Measurements from ENCODE around the gene GNAL. TPM values are rescaled to one million over a fixed set of nuclear protein-coding genes. Genes with fewer than 3 reads are reported as not detected.
A peak's percentile ranks its signal among the peaks of the same experiment; 100 is the strongest.

The GNAL gene
- total RNA-seq, 1 experiment from 2014 or later = 4.6 TPM

DNA sequence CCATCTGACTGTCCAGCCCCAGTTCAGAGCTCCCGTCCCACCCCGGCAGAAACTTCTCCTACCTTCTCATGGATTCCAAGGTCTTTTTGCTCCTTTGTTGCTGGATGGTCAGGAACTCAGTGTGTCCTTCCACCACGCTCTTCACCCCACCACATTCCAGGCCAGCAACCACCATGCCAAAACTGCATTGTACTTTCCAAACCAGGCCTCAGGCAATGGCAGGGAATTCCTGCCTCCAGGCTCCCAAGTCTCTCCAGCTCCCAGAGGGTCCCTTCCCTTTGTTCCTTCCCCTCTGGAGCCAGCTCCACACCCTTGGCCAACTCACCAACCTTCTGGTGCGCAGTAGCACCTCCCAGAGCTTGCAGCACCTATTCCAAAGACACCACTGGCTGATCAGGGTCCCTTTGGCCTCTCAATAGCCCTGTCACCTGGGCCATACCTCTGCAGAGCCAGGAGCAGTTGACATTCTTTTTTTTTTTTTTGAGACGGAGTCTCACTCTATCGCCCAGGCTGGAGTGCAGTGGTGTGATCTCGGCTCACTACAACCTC, 170.3 kb downstream of the GNAL start:
- H3K27me3 ChIP-seq (ENCODE audit: insufficient read depth, low read length) = no peaks in the 10 kb centered on the region
- TF ChIP-seq FOSL1 (IDR thresholded peaks at IDR 0.05; ENCODE audit: low read depth) (no peak), ZFX (IDR thresholded peaks at IDR 0.05) (no peak), JUND (IDR thresholded peaks at IDR 0.05) (no peak), EZH2phosphoT487 (IDR thresholded peaks at IDR 0.05; ENCODE audit: borderline replicate concordance) (no peak), RAD21 (IDR thresholded peaks at IDR 0.05; ENCODE audit: low read depth) (no peak), SP1 (IDR thresholded peaks at IDR 0.05; ENCODE audit: low read depth) (no peak), ATF3 (IDR thresholded peaks at IDR 0.05) (no peak), CBX3 (IDR thresholded peaks at IDR 0.05; ENCODE audit: low read depth) (no peak), POLR2A (IDR thresholded peaks at IDR 0.05; ENCODE audit: borderline replicate concordance, extremely low read depth, insufficient read depth, insufficient read length) (no peak), EGR1 (IDR thresholded peaks at IDR 0.05; ENCODE audit: low read depth) (no peak), SRF (IDR thresholded peaks at IDR 0.05; ENCODE audit: low read depth) (no peak), SIN3A (IDR thresholded peaks at IDR 0.05; ENCODE audit: low read depth) (no peak), EZH2 (IDR thresholded peaks at IDR 0.05) (no peak), REST (IDR thresholded peaks at IDR 0.05; ENCODE audit: low read depth) (no peak), MAX (IDR thresholded peaks at IDR 0.05) (no peak)
- TF ChIP-seq, protein P1, sequence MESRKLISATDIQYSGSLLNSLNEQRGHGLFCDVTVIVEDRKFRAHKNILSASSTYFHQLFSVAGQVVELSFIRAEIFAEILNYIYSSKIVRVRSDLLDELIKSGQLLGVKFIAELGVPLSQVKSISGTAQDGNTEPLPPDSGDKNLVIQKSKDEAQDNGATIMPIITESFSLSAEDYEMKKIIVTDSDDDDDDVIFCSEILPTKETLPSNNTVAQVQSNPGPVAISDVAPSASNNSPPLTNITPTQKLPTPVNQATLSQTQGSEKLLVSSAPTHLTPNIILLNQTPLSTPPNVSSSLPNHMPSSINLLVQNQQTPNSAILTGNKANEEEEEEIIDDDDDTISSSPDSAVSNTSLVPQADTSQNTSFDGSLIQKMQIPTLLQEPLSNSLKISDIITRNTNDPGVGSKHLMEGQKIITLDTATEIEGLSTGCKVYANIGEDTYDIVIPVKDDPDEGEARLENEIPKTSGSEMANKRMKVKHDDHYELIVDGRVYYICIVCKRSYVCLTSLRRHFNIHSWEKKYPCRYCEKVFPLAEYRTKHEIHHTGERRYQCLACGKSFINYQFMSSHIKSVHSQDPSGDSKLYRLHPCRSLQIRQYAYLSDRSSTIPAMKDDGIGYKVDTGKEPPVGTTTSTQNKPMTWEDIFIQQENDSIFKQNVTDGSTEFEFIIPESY (IDR thresholded peaks at IDR 0.05; ENCODE audit: extremely low read depth, insufficient replicate concordance, low read length) = no peak
- H3K9ac ChIP-seq (ENCODE audit: low read length) = peak overlapping the region; percentile 21
- no peaks in the 10 kb centered on the region for H3K36me3 ChIP-seq (ENCODE audit: control insufficient read depth in 1 of 2, insufficient read depth in 2 of 2, low read length in 2 of 2)
- H2AFZ ChIP-seq (ENCODE audit: low read depth, low read length, poor library complexity, severe bottlenecking) = no peak overlapping the region
- H3K9me2 ChIP-seq (ENCODE audit: insufficient read depth) = no peaks in the 10 kb centered on the region
- H3K4me2 ChIP-seq (ENCODE audit: low read length) = peak overlapping the region; percentile 64
- H4K20me1 ChIP-seq (ENCODE audit: insufficient read depth) = no peaks in the 10 kb centered on the region
- no TSS peak for BruUV-seq (replicated peaks)
- POLR2A ChIA-PET = interaction anchor here (1.5 kb wide), 1 partner anchor 9 kb away, joined by 3 read pairs; no protein-coding TSS in a partner anchor
- CTCF ChIA-PET = interaction anchor here (0.7 to 1.7 kb wide), 2 partner anchors 9 to 191 kb away, joined by 3 to 6 read pairs; no protein-coding TSS in a partner anchor
- no peak for ATAC-seq
- intact Hi-C loops (cut with micrococcal nuclease) = no loop called here
- H3K27ac ChIP-seq (ENCODE audit: low read depth, low read length) = peak overlapping the region; percentile 27
- H3K4me1 ChIP-seq (ENCODE audit: control insufficient read depth in 1 of 2, insufficient read depth in 2 of 2, low read length in 2 of 2) = peaks cover 36 to 58% of the 10 kb centered on the region in 2 experiments
- H3K79me2 ChIP-seq (ENCODE audit: insufficient read depth, low read length) = no peaks in the 10 kb centered on the region
- RAD21 ChIA-PET (ENCODE audit: low non-redundant PET in 1 of 2, low total read pairs in 2 of 2, uncharacterized antibody in 2 of 2, unreplicated experiment in 2 of 2) = no interaction called here
- no peak for DNase-seq (ENCODE audit: low read depth, low spot score)
- H3K9me3 ChIP-seq (ENCODE audit: control insufficient read depth in 1 of 2, insufficient read depth in 1 of 2, low read depth in 1 of 2, low read length in 2 of 2) = no peaks in the 10 kb centered on the region
- peak overlapping the region in 1 of 2 experiments; percentile 27; a peak in 2 of 4 replicates for H3K4me3 ChIP-seq (replicated peaks in 1 of 2; ENCODE audit: low read depth in 1 of 2, low read length in 2 of 2)

Measured in HCT116 (cell line).